DMS 273 (cell line): ENCODE results near the gene PKD1.

Experiments used
- DNase-seq: peaks from one replicate; lab custom pipeline; 2025; ENCODE audit not compliant: unreplicated experiment; lab: John Stamatoyannopoulos, UW

Gene PKD1

DNA sequence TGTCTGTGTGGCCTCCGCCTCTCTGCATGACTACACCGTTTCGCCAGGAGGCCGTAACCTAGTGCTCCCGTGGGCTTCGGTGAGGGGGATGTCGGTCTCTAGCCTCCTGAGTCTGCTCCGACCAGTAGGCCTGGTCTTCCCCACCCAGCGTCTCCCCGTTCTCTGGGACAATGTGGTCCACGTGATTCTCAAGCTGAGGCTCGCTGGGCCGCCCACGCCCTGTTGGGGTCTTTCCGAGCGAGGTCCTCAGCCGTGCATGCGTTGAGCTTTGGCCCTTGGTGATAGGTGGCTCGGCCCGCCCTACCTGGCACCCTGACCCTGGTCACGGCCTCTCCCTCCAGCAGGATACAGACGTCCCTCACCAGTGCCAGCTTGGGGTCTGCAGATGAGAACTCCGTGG lies 57.0 kb downstream of the PKD1 start:
- DNase-seq = no peak

DNA sequence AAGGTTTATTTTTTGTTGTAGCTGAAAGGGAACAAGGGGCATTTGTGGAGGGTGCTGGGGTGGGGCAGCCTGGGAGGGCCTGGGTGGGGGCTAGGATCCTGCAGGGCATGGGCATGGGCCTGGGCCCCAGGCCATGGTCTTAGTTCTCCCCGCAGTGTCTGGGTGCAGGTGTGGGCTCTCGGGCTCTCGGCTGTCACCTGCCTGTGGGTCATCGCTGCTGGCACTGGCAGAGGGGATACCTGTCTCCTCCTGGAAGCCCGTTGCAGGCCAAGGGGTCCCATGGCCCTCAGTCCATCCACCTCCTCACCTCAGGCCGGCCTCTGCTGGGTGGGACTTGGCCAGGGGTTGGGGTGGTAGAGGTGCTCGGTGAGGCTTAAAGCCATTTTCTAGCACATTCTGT lies 57.6 kb downstream of the PKD1 start:
- no peak for DNase-seq

DNA sequence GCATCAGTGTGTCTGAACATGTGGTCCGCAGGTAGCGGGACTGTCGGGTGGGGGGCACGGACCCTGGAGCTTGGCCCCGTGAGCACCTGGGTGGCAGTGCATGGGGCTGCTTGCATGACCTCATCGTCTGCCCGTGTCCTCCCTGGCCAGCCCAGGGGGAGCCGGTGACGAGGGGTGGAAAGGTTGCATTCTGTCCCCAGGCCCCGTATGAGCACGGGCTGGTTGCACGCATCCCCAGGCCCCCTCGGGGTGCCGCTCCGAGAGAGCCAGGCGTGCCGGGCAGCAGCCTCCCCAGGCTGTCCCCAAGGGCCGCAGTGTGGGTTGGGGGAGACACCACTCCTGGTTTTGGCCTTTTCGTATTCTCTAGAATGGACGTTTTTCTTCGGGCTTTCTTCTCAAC lies 58.0 kb downstream of the PKD1 start:
- no peak for DNase-seq

DNA sequence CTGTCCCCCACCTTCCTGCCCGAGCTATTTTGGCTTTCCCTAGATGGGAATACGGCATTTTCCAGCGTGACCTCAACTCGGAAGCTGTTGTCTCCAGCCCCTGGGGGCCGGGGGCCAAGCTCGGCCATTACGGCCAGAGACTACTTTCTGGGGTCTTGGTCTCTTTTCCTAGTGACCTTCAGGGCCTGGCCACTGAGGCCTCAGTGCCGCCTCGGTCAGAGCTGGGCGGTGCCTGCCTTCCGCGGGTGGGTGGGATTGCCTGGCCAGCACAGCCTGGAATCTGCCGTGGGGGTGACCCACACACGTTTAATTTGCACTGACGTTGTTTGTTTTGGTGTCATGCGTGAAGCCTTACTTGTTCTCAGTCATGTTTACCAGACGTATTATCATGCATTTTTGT lies 58.7 kb downstream of the PKD1 start:
- no peak for DNase-seq

DNA sequence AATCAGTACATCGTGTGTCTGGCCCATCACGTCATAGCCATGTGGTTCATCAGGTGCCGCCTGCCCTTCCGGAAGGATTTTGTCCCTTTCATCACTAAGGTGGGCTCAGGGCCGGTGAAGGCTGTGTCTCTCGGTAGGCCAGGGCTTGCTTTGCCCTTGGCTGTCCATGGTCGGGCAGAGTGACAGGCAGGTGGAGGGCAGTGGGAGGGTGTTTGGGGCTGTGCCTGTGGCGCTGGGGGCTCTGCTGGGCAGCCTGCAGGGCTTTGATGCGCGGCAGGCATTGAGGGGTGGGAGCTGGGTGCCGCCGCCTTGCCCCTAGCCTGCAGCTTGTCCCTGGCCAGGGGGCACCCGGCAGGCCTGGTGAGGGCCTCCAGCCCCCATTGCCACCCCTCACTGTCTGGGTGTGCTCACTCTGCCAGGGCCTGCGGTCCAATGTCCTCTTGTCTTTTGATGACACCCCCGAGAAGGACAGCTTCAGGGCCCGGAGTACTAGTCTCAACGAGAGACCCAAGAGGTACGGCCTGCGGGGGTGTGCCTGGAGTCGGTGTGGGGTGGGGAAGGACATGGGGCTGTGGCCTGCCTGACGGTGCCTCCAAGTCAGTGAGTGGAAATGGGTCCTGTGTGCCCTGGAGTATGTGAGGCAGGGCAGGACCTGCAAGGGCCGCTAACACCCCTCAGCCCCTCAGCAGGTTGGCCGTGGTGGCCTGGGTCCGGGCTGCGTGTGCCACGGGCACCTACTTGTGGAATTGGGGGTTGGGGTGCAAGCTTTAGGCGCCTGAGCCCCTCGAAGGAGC lies 59.4 kb downstream of the PKD1 start:
- DNase-seq = no peak

DNA sequence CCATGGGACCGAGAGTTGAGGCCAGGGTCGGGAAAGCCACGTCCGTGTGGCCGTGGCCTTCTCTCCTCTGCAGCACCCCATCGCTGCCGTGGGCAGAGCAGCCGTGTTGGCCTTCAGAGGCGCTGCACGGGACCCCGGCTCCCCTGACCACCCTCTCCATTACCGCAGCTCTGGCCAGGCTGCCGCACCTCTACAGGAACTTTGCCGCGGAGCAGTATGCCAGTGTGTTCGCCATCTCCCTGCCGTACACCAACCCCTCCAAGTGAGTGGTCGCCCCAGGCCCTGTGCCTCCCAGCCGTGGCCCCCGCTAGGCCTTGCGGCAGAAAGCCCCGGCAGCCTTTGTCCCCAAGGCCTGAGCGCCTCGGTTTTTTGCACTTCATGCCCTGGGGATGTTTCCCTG lies 60.1 kb downstream of the PKD1 start:
- no peak for DNase-seq

DNA sequence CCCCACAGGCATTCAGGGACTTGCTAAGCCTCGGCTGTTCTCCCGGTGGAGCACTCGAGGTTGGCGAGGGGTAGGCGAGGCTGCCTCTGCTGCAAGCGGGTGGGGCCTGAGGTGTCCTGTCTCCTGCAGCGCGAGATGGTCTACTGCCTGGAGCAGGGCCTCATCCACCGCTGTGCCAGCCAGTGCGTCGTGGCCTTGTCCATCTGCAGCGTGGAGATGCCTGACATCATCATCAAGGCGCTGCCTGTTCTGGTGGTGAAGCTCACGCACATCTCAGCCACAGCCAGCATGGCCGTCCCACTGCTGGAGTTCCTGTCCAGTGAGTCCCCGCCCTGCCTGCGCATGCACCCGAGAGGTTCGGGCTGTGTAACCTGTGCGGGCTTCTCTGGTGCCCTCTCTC lies 61.6 kb downstream of the PKD1 start:
- DNase-seq = no peak

DNA sequence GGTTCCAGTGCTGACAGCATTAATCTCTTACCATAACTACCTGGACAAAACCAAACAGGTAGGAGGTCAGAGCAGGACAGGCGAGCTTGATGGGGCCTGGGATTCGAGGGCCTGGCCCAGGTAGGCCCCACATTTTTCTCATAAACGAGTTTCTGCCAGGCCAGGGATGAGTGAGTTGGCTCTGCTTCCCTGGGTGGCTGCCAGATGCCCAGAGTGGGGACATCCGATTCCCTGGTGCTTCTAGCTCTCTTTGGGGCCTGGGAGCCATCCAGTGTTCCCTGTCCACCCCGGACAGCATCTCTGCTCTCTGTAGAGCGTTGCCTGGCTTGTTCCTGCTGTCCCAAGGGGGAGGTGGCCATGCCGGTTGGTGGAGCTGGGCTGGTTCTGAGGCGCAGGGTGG lies 62.8 kb downstream of the PKD1 start:
- DNase-seq = no peak

DNA sequence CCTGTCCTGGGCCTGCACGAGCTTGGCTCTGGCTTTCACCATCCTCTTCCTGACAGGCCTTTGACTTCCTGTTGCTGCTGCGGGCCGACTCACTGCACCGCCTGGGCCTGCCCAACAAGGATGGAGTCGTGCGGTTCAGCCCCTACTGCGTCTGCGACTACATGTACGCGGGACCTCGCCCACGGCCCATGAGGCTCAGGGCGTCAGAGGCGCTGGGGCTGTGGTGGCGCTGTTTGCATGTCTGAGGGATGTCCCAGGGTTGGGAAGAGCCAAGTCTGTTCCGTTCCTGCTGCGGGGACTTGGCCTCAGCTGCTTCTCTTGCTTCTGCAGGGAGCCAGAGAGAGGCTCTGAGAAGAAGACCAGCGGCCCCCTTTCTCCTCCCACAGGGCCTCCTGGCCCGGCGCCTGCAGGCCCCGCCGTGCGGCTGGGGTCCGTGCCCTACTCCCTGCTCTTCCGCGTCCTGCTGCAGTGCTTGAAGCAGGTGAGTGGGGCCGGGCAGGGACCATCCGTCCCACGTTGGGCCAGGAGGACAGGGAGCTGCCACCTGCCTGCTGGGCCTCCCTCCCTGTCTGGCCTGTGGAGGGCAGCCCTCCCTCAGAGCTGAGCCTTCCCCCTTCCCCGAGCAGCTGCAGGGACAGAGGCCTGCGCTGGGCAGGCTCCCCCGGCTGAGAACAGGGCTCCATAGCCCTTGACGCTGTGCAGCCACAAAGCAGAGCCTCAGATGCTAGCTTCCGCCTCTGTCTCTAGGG lies 64.1 kb downstream of the PKD1 start:
- peak; percentile 32 for DNase-seq

DNA sequence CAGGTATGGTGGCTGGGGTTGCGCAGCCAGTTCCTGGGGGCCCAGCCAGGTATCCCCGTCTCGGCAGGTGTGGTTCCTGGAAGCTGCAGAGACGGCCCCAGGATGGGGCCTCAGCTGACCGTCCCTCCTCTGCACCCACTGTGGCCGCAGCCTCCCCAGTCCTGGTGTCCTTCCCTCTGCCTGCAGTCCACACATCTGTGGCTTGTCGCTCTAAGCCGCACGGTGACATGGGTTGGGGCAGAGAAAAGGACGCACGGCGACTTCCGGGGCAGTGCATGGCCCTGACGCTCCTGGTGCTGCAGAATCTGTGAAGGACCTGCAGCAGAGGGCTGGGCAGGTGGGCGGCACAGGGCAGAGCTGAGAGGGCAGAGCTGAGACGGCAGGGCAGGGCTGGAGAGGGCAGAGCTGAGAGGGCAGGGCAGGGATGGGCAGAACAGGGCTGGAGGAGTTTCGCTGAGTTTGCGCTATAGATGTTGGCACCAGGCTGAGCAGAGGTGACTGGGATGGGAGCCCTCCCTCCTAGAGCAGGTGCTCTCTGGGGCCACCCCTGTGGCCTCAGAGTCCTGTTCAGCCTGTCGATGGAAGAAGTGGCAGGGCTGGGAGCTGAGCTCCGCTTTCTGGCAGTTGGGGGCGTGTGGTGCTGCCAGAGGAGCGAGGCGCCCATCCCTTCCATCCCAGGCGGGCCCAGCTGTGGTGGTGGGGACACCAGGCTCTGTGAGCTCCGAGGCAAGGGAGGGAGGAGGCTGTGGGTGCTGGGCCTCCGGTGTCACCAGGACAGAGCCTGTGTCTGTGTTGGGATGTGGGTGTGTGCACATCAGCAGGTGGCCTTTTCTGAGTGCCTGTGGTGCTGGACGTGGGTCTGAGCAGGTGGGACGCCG lies 64.9 kb downstream of the PKD1 start:
- no peak for DNase-seq

DNA sequence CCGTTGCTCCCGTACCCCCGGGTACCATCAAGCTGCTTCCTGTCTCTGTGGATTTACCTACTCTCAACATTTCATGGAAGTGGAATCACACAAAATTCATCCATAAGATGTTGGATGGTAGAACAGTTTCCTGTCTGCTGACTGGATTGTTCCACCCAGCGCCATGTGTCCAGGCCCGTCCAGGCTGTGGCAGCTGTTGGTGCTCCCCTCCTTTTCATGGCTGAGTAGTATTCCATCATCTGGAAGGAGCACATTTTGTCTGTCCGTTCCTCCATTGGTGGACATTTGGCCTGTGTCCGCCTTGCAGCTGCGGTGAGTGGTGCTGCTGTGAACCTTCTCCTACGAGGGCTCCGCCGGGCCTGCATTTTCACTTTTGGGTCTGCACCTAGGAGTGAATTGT lies 69.6 kb downstream of the PKD1 start:
- no peak for DNase-seq

DNA sequence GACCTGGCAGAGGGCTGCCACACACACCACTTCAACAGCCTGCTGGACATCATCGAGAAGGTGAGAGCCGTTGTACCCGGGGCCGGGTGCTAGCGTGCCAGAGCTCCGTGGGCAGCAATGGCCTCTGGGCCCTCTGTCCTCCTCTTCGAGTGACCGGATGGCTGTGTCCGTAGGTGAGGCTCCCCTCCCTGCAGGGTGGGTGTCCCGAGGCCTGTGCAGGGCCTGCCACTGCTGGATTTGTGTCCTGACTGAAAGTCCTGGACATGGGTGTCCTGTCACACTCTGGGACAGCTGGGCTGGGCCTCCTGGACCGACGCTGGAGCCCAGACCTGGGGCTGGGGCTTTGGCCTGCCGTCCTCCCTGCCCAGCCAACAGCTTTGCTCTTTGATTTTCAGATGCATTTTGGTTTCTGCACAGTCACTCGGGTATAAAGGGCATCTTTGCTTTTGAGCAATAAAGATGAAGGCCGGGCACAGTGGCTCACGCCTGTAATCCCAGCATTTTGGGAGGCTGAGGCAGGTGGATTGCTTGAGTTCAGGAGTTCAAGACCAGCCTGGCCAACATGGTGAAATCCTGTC lies 71.2 kb downstream of the PKD1 start:
- no peak for DNase-seq

DNA sequence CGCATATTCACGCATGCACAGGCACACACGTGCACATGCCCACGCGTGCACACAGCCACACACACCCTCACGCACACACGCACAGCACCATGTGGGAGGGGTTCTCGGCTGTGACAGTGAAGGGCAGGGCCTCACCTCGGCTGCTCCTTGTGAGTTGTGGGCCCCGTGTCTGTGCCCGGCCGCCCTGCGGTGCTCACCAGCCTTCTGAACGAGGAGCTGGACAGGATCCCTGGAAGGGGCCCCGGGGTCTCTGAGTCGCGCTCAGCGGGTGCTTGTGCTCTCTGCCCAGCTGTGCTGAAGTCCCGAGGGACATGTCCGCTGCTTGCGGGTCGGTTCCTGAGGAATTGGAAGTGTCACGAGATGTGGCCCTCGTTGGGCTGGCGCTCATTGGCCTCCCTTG lies 71.8 kb downstream of the PKD1 start:
- DNase-seq = no peak

DNA sequence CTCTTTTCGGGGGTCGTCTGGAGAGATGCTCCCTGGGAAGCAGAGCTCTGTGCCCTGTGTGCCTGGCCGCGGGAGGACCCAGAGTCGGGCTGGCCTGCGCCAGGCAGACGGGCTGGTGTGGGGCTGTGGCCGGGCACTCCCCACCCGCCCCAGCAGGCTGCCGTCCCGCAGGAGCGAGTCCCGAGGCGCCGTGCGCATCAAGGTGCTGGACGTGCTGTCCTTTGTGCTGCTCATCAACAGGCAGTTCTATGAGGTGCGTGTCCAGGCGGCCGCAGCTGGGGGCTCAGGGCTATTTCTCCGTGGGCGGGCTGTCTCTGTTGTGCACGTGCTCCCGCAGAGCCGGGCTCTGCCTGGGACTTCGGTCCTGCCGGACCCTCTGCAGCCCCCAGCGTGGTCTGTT lies 72.9 kb downstream of the PKD1 start:
- DNase-seq = no peak

DNA sequence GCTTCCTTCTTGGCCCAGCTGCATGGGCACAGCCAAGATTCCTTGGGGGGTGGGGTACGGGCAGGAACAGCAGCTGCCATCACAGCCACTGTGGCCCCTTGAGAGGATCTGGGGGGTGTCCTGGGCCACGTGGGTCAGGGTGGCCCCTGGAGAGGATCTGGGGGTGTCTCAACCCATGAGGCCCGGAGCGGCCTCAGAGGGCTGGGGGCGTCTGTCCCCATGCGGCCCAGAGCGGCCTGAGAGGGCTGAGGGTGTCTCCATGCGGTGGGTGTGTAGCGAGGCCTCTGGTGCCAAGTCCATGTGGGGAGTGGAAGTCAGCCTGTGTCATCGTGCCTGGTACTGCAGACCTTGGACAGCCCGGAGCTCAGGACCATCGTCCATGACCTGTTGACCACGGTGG lies 74.2 kb downstream of the PKD1 start:
- no peak for DNase-seq

DNA sequence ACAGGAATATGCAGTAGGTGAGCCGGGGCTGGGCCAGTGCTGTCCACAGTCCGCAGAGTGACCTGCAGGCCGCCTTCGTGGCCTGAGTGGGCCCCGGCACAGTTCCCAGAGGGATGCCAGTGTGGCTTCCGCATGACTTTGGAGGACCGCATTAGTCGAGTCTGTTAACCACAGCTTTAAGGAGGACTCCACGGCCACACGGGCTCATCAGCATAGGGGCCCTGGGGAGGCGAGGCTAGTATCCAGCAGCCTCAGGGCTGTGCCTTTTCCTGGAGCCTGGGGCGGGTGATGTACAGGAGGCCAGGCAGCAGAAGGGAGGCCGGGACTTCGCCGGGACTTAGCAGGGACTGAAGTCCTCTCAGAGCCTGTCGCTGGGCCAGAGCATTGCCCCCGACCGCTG lies 74.7 kb downstream of the PKD1 start:
- DNase-seq = no peak

DNA sequence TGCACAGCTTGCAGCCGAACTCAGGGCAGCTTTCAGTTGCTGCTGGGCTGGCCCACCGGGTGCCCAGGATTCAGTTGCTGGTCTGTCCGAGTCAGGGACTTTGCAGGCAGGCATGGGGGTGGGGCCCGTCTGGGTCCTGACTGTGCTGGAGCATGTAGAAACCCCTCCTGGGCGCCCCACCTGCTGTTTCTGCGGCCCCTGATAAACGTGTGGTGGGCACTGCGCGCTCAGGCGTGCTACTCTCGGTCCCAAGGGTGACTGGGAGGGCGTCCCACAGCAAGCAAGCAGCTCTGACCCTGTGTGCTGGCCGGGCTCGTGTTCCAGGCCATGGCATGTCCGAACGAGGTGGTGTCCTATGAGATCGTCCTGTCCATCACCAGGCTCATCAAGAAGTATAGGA lies 75.4 kb downstream of the PKD1 start:
- no peak for DNase-seq

DNA sequence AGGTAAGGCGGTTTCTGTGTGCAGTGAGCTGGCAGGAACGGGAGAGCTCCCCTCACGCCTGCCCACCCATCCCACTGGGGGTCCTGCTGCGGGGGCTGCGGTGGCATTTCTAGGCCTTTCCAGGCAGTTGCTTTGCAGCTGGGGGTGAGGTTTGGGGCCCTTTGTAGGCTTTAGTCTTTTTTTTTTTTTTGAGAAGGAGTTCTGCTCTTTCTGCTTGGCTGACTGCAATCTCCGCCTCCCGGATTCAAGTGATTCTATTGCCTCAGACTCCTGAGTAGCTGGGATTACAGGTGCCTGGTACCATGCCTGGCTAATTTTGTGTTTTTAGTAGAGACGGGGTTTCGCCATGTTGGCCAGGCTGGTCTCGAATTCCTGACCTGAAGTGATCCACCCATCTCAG lies 76.8 kb downstream of the PKD1 start:
- DNase-seq = no peak

DNA sequence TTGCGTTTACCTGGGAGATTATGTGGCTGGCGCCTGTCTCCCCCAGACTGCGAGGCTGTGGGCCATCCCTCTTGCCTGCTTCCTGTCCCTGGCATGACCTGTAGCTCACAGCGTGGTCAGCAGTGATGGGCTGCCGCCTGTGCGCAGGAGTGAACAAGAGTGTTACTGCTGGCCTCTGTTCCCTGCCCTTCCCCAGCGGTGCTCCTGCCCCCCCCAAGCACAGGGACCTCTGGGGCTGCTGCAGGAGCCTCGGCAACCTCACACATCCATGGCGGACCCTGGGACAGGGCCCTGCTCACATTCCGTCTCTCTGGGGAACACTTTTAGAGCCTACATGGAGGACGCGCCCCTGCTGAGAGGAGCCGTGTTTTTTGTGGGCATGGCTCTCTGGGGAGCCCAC lies 77.3 kb downstream of the PKD1 start:
- DNase-seq = no peak

DNA sequence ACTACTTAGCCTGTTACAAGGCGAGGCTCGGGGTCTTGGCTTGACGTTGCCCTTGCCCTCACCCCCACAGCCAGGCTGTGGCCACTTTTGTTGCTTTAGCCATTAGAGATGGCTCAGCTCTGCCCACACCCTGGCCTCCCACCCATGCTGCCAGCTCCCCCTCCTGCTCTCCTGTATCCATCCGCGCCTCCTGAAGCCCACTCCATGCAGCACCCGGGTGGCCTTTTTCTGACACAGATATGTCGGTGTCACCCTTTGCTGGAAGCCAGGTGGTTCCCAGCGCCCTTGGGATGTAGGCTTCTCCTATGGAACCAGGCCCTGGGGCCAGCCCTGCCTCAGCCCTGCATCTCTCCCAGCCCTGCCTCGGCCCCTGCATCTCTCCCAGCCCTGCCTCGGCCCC lies 78.3 kb downstream of the PKD1 start:
- DNase-seq = no peak

DNA sequence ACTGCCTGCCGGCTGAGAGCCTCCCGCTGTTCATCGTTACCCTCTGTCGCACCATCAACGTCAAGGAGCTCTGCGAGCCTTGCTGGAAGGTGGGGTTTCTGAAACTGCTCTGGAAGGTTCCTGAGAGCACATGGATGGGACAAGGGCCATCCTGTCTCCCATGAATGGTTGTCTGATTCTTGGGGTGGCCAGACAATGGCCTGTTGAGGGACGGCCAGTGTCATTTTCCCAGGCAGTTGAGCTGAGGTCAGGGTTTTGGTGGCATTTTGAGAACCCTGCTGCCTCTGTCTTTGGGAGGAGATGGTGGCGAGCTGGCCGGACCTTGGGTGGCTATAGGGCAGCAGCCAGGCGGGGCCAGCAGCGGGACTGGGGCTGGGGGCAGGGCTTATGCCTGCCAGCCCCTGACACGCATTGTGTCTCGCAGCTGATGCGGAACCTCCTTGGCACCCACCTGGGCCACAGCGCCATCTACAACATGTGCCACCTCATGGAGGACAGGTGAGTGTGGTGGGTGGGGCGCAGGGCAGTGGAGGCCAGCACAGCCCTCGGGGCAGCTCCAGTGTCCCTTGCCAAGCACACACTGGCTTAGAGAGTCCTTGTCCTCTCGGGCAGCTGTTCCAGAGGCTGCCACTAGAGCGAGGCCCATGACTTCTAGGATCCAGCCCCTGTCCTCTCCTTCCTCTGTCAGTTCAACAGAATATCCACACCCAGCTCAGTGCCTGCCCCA lies 78.9 kb downstream of the PKD1 start:
- DNase-seq = peak; percentile 41
